ENCODE measurements around the gene SLAMF1. TPM values are rescaled to one million over a fixed set of nuclear protein-coding genes. Genes with fewer than 3 reads are reported as not detected.

The SLAMF1 gene
- total and polyA plus RNA-seq, 9 of the 15 experiments (the other 6 are each of a cell fraction or from before 2014, with no cell fraction given) = 0.04 to 0.17 (median 0.11) TPM; not detected in 4

- TF ChIP-seq PTTG1 (tag; IDR thresholded peaks at IDR 0.05; ENCODE audit: low read depth) (no peak), BRF1 (IDR thresholded peaks at IDR 0.05; ENCODE audit: borderline replicate concordance, extremely low read depth, insufficient read length) (no peak), SPI1 (IDR thresholded peaks at IDR 0.05; ENCODE audit: borderline replicate concordance, low read depth, low read length) (peak; percentile 56; the same call in 1 of the 2 replicates), FOXA3 (CRISPR knock-in tag; conservative IDR thresholded peaks at IDR 0.05 in 1 of 2, IDR thresholded peaks at IDR 0.05 in 1 of 2) (peak in 1 of 2 experiments; percentile 67; a peak in 2 of 4 replicates), KLF6 (CRISPR knock-in tag; IDR thresholded peaks at IDR 0.05; ENCODE audit: borderline replicate concordance) (no peak), NFIC (IDR thresholded peaks at IDR 0.05) (no peak), MEIS2 (IDR thresholded peaks at IDR 0.05; ENCODE audit: partially characterized antibody) (peak; percentile 62), HMGXB4 (CRISPR knock-in tag; IDR thresholded peaks at IDR 0.05) (no peak)
- TF ChIP-seq, protein P1, sequence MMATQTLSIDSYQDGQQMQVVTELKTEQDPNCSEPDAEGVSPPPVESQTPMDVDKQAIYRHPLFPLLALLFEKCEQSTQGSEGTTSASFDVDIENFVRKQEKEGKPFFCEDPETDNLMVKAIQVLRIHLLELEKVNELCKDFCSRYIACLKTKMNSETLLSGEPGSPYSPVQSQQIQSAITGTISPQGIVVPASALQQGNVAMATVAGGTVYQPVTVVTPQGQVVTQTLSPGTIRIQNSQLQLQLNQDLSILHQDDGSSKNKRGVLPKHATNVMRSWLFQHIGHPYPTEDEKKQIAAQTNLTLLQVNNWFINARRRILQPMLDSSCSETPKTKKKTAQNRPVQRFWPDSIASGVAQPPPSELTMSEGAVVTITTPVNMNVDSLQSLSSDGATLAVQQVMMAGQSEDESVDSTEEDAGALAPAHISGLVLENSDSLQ (IDR thresholded peaks at IDR 0.05) = peak; percentile 42; the same call in 1 of the 2 replicates
These were observed 16.1 kb downstream of the SLAMF1 start (continued) for GRCh38 chr1:160630523-160631451.
